ENCODE results near the gene GRIN2A.

The GRIN2A gene

DNA sequence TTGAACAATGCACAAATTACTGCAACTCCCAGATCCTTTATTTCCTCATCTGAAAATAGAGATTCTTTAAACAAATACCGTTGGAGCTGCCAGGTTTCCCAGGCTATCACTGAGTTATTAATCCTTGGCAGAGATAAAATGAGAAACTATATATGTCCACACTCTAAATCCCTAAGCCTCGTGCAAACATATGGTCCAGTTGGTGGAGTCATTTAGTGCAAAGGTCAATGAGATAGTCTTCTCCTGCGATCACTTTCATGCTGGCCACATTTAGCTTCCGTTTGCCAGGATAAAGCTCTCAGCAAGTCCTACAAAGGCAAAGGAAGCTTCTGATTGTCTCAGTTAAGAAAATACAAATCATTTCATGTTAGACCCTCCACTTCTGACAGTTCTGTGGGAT lies 11.0 kb downstream of the GRIN2A start:
- Mint-ChIP-seq H3K4me3 (no peak overlapping the region), H3K9me3 (peaks cover 9% of the 10 kb centered on the region), H3K36me3 (ENCODE audit: low read depth) (peaks cover 9% of the 10 kb centered on the region), H3K27me3 (ENCODE audit: low read depth) (peaks cover 7% of the 10 kb centered on the region), H3K27ac (no peak overlapping the region), H3K4me1 (peaks cover 11% of the 10 kb centered on the region)
- TF ChIP-seq, protein P1, sequence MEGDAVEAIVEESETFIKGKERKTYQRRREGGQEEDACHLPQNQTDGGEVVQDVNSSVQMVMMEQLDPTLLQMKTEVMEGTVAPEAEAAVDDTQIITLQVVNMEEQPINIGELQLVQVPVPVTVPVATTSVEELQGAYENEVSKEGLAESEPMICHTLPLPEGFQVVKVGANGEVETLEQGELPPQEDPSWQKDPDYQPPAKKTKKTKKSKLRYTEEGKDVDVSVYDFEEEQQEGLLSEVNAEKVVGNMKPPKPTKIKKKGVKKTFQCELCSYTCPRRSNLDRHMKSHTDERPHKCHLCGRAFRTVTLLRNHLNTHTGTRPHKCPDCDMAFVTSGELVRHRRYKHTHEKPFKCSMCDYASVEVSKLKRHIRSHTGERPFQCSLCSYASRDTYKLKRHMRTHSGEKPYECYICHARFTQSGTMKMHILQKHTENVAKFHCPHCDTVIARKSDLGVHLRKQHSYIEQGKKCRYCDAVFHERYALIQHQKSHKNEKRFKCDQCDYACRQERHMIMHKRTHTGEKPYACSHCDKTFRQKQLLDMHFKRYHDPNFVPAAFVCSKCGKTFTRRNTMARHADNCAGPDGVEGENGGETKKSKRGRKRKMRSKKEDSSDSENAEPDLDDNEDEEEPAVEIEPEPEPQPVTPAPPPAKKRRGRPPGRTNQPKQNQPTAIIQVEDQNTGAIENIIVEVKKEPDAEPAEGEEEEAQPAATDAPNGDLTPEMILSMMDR (IDR thresholded peaks at IDR 0.05; ENCODE audit: unreplicated experiment in 3 of 3) = no peak

DNA sequence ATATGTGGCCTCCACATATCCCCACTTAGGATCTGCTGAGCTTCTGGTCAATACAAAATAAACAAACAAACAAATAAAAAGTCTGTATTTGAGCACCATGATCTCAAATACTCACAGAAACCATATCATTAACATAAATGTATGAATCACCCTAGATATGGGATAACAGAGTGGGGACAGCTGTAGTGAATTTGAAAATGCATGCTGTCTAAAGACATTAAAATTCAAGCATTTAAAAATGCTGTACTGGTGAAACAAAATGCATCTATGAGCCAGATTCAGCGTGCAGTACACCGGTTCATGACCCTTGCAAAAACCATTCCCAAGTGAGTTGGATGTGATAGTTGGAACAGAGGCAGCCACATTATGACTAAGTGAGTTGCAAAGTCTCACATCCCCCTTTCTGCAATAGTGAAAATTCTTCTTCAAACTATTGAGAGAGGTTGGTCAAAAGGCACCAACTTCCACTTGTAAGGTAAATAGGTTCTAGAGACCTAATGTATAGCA lies 12.3 kb downstream of the GRIN2A start:
- H3K27me3 Mint-ChIP-seq (ENCODE audit: low read depth) = peaks cover 9% of the 10 kb centered on the region
- TF ChIP-seq, protein P1 (IDR thresholded peaks at IDR 0.05; ENCODE audit: unreplicated experiment in 3 of 3) = no peak
- H3K36me3 Mint-ChIP-seq (ENCODE audit: low read depth) = peaks cover 9% of the 10 kb centered on the region
- H3K9me3 Mint-ChIP-seq = peaks cover 9% of the 10 kb centered on the region
- peaks cover 11% of the 10 kb centered on the region for H3K4me1 Mint-ChIP-seq
- no peak overlapping the region for H3K4me3 Mint-ChIP-seq
- H3K27ac Mint-ChIP-seq = no peak overlapping the region

DNA sequence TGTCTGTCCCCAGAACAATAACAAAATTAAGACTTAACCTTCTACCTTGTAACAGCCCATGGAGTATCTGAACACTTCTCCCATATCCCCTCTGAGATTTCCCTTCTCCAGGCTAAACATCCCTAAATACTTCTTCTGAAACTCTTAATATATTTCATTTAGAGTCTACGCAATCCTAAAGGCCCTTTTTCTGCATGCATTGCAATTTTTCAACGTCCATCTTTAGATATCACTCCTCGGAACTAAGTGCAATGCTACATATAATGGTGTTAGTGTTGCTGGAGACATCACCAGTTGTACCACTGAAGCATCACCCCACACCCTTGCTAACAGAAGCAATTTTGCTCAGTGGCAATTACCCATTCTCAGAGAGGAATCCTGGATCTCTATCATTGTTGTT lies 13.2 kb downstream of the GRIN2A start:
- Mint-ChIP-seq H3K4me1 (peaks cover 11% of the 10 kb centered on the region), H3K36me3 (ENCODE audit: low read depth) (peaks cover 9% of the 10 kb centered on the region), H3K9me3 (peaks cover 5% of the 10 kb centered on the region), H3K27ac (no peak overlapping the region), H3K4me3 (no peak overlapping the region), H3K27me3 (ENCODE audit: low read depth) (peaks cover 9% of the 10 kb centered on the region)
- TF ChIP-seq, protein P1 (IDR thresholded peaks at IDR 0.05; ENCODE audit: unreplicated experiment in 3 of 3) = no peak

DNA sequence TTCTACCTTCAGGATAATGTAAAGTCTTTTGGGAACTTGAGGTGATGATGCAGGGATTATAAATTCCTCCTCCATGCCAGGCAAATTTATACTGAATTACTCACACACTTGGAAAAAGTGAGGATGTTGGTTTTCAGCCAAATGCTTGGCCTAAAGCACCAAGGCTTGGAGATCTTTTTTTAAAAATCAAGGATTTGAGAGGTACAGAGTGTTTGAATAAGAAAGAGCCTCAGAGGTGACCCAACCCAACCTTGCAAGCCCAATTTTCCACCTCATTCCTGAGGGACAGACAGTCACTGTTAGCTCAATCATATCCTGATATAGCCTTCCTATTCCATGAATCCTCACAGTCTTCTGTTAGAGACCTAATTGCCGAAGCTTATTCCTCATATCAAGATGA lies 14.0 kb downstream of the GRIN2A start:
- Mint-ChIP-seq H3K27ac (no peak overlapping the region), H3K4me1 (peaks cover 19% of the 10 kb centered on the region), H3K9me3 (peaks cover 3% of the 10 kb centered on the region), H3K36me3 (ENCODE audit: low read depth) (peaks cover 7% of the 10 kb centered on the region), H3K4me3 (no peak overlapping the region), H3K27me3 (ENCODE audit: low read depth) (peaks cover 9% of the 10 kb centered on the region)
- TF ChIP-seq, protein P1 (IDR thresholded peaks at IDR 0.05; ENCODE audit: unreplicated experiment in 3 of 3) = no peak

DNA sequence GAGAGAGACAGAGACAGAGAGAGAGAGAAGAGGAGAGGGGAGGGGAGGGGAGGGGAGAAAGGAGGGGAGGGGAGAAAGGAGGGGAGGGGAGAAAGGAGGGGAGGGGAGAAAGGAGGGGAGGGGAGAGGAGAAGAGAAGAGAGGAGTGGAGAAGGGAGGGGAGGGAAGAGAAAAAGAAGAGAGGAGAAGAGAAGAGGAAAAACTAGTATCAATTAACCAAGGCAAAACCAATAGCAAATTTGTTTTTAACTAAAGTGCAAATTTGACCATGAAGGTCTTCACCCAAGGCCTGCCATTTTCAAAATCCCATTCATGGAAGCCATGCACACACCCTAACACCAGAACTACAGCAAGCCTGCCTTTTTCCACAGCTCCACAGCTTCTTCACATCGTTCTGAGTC lies 16.6 kb downstream of the GRIN2A start:
- no peak overlapping the region for H3K27ac Mint-ChIP-seq
- peaks cover 22% of the 10 kb centered on the region for H3K4me1 Mint-ChIP-seq
- peaks cover 11% of the 10 kb centered on the region for H3K9me3 Mint-ChIP-seq
- TF ChIP-seq, protein P1 (IDR thresholded peaks at IDR 0.05; ENCODE audit: unreplicated experiment in 3 of 3) = no peak
- H3K4me3 Mint-ChIP-seq = no peak overlapping the region
- H3K36me3 Mint-ChIP-seq (ENCODE audit: low read depth) = peaks cover 10% of the 10 kb centered on the region
- peaks cover 16% of the 10 kb centered on the region for H3K27me3 Mint-ChIP-seq (ENCODE audit: low read depth)

DNA sequence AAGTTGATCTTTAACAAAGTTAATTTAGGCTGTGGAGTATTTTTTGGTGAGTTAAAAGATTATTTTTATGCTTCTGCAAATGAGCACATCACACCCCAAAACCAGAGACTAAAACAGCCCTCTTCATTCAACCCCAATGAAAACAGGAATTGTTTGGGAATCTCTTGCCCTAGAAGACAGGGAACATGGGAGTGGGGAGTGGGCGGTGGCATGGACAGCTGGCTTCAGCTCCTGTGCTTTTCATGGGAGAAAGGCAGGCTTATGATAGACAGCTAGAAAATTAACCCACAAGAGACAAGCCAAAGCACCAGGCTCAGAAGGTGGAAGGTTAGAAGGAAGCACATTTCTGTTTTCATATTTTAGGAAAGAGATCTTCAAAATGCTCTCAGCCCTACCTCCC lies 19.2 kb downstream of the GRIN2A start:
- TF ChIP-seq, protein P1 (IDR thresholded peaks at IDR 0.05; ENCODE audit: unreplicated experiment in 3 of 3) = no peak
- no peak overlapping the region for H3K4me3 Mint-ChIP-seq
- H3K4me1 Mint-ChIP-seq = peaks cover 22% of the 10 kb centered on the region
- peaks cover 7% of the 10 kb centered on the region for H3K36me3 Mint-ChIP-seq (ENCODE audit: low read depth)
- peaks cover 16% of the 10 kb centered on the region for H3K27me3 Mint-ChIP-seq (ENCODE audit: low read depth)
- peak overlapping the region in 1 of 3 experiments; percentile 18 for H3K27ac Mint-ChIP-seq
- H3K9me3 Mint-ChIP-seq = peaks cover 12% of the 10 kb centered on the region

All from nephron (organoid).